Small intestine (tissue), 7 donors: ENCODE results near the gene ERC1. TPM values are rescaled to one million over a fixed set of nuclear protein-coding genes. Genes with fewer than 3 reads are reported as not detected.
"Not testable (repeated sequence)": the region's sequence is repeated elsewhere in the genome, so short reads cannot be mapped to it uniquely, and the experiment has no call there.

Experiments used
- DNase-seq, 2 donors: peaks; one replicate each; pipeline versions ENCODE4 v3.0.0 to v3.0.0-alpha.2; 2013
- FAIRE-seq: peaks from 2 replicates; lab custom pipeline; 2012; peaks lifted over from hg19 to GRCh38; lab: Jason Lieb, UNC
- H3K27ac ChIP-seq, 3 donors: one replicate each; pipeline ENCODE4 v1.5.1; 2013; ENCODE audit warnings: low read length in 2 of 3, mild to moderate bottlenecking in 2 of 3, control low read depth in 1 of 3, inconsistent platforms in 1 of 3, low read depth in 1 of 3, moderate library complexity in 1 of 3
- H3K27me3 ChIP-seq, 3 donors: one replicate each; pipeline ENCODE4 v1.6.1; 2013; ENCODE audit warnings: low read length in 3 of 3, inconsistent platforms in 1 of 3; ENCODE audit not compliant: control insufficient read depth in 3 of 3, insufficient read depth in 3 of 3
- H3K36me3 ChIP-seq, 3 donors: one replicate each; pipeline ENCODE4 v1.6.1; 2013; ENCODE audit warnings: low read length in 3 of 3, inconsistent platforms in 1 of 3, low read depth in 1 of 3, mild to moderate bottlenecking in 1 of 3, moderate library complexity in 1 of 3; ENCODE audit not compliant: control insufficient read depth in 3 of 3, insufficient read depth in 2 of 3
- H3K4me1 ChIP-seq, 3 donors: one replicate each; pipeline ENCODE4 v1.6.1; 2013; ENCODE audit warnings: low read length in 2 of 3, inconsistent platforms in 1 of 3, low read depth in 1 of 3, mild to moderate bottlenecking in 1 of 3, moderate library complexity in 1 of 3; ENCODE audit not compliant: control insufficient read depth in 3 of 3, insufficient read depth in 2 of 3
- H3K4me3 ChIP-seq, 3 donors: one replicate each; pipeline ENCODE4 v1.5.1; 2013; ENCODE audit warnings: low read length in 3 of 3, control low read depth in 1 of 3, inconsistent platforms in 1 of 3, low read depth in 1 of 3, mild to moderate bottlenecking in 1 of 3, moderate library complexity in 1 of 3
- H3K9me3 ChIP-seq, 2 donors: one replicate each; pipeline ENCODE4 v1.6.1; 2013; ENCODE audit warnings: low read depth in 1 of 2, low read length in 1 of 2; ENCODE audit not compliant: control insufficient read depth in 2 of 2, insufficient read depth in 1 of 2
- WGBS, 3 donors: extraction: QIAGEN DNeasy Blood & Tissue Kit; methylation state at CpG; one replicate each; pipeline ENCODE4 v1.1.7; 2013; 5-methylcytosine and 5-hydroxymethylcytosine counted together
- polyA plus RNA-seq, 4 donors: library from polyadenylated mRNA; stranded (reverse) in 3 of 4; unstranded in 1 of 4; fragments of 200-250 nt in 3 of 4; fragments of 120-200 nt in 1 of 4; gene quantifications; one replicate each; pipeline versions ENCODE4 v1.2.1 to v1.2.3, GENCODE V29; 2013
- donor health status: healthy with polysubstance abuse.
- donor health status: control.
- donor health status: control.
- donor health status: Bipolar disorder and iron deficiency.
- donor health status: healthy.

ERC1 gene
- polyA plus RNA-seq, 4 donors = 1.8 to 16.7 (median 6.1) TPM

GRCh38 chr12:999736-1000135 lies 8.7 kb downstream of the ERC1 start:
- H3K9me3 ChIP-seq, H3K27me3 ChIP-seq, H3K4me3 ChIP-seq, H3K36me3 ChIP-seq, FAIRE-seq, DNase-seq, H3K27ac ChIP-seq, H3K4me1 ChIP-seq: not testable (repeated sequence)
- WGBS, 3 donors = 97% methylated on average over 7 of the region's 7 CpGs

- Histone ChIP-seq H3K36me3 (peaks cover 0 to 6% (median 0%) of the 10 kb centered on the region in 3 donors), H3K4me1 (peaks cover 0 to 6% (median 3%) of the 10 kb centered on the region in 3 donors), H3K27me3 (no peaks in the 10 kb centered on the region), H3K4me3 (no peak overlapping the region), H3K9me3 (no peaks in the 10 kb centered on the region), H3K27ac (no peak overlapping the region)
- 88 to 98% (median 95%) methylated on average over 1 to 3 of the region's 3 CpGs for WGBS, 3 donors
- DNase-seq = no peak
- FAIRE-seq = no peak
These were observed 10.5 kb downstream of the ERC1 start for GRCh38 chr12:1001507-1001906.

- DNase-seq (peak in 1 of 2 donors; percentile 6), FAIRE-seq (no peak)
- Histone ChIP-seq H3K27me3 (no peaks in the 10 kb centered on the region), H3K36me3 (peaks cover 0 to 6% (median 0%) of the 10 kb centered on the region in 3 donors), H3K9me3 (no peaks in the 10 kb centered on the region), H3K4me3 (no peak overlapping the region), H3K27ac (no peak overlapping the region), H3K4me1 (peaks cover 0 to 6% (median 0%) of the 10 kb centered on the region in 3 donors)
- 66 to 69% (median 68%) methylated on average over 3 of the region's 3 CpGs for WGBS, 3 donors
These were observed 12.7 kb downstream of the ERC1 start for GRCh38 chr12:1003600-1004271.

DNA sequence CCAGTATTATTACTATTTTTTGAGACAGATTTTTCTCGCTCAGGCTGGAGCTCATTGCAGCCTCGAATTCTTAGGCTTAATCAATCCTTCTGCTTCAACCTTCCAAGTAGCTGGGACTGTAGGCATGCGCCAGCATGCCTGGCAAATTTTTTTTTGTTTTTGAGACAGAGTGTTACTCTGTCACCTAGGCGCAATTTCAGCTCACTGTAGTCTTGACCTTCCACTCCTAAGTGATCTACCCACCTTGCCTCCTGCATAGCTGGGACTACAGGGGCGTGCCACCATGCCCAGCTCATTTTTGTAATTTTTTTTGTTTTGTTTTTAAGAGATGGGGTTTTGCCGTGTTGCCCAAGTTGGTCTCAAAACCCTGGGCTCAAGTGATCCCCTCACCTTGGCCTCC lies 15.2 kb downstream of the ERC1 start:
- 94 to 95% (median 94%) methylated on average over 6 of the region's 6 CpGs for WGBS, 3 donors
- Histone ChIP-seq H3K27me3 (no peaks in the 10 kb centered on the region), H3K27ac (no peak overlapping the region), H3K4me1 (peaks cover 0 to 6% (median 0%) of the 10 kb centered on the region in 3 donors), H3K9me3 (no peaks in the 10 kb centered on the region), H3K4me3 (no peak overlapping the region), H3K36me3 (peaks cover 0 to 4% (median 0%) of the 10 kb centered on the region in 3 donors)
- no peak for DNase-seq
- FAIRE-seq = no peak

GRCh38 chr12:1007276-1007675 lies 16.3 kb downstream of the ERC1 start:
- H3K4me3 ChIP-seq = no peak overlapping the region
- no peak overlapping the region for H3K27ac ChIP-seq
- 98 to 100% (median 100%) methylated on average over 2 of the region's 2 CpGs for WGBS, 3 donors
- no peaks in the 10 kb centered on the region for H3K9me3 ChIP-seq
- FAIRE-seq (no peak), DNase-seq (no peak)
- no peaks in the 10 kb centered on the region for H3K27me3 ChIP-seq
- peaks cover 0 to 4% (median 0%) of the 10 kb centered on the region in 3 donors for H3K36me3 ChIP-seq
- peaks cover 0 to 6% (median 0%) of the 10 kb centered on the region in 3 donors for H3K4me1 ChIP-seq

GRCh38 chr12:1007994-1008393 lies 17.0 kb downstream of the ERC1 start:
- peaks cover 0 to 6% (median 0%) of the 10 kb centered on the region in 3 donors for H3K4me1 ChIP-seq
- DNase-seq = no peak
- H3K27me3 ChIP-seq = no peaks in the 10 kb centered on the region
- WGBS, 3 donors = 85 to 90% (median 89%) methylated on average over 7 of the region's 7 CpGs
- FAIRE-seq = no peak
- peaks cover 0 to 4% (median 0%) of the 10 kb centered on the region in 3 donors for H3K36me3 ChIP-seq
- no peaks in the 10 kb centered on the region for H3K9me3 ChIP-seq
- H3K27ac ChIP-seq = no peak overlapping the region
- no peak overlapping the region for H3K4me3 ChIP-seq

DNA sequence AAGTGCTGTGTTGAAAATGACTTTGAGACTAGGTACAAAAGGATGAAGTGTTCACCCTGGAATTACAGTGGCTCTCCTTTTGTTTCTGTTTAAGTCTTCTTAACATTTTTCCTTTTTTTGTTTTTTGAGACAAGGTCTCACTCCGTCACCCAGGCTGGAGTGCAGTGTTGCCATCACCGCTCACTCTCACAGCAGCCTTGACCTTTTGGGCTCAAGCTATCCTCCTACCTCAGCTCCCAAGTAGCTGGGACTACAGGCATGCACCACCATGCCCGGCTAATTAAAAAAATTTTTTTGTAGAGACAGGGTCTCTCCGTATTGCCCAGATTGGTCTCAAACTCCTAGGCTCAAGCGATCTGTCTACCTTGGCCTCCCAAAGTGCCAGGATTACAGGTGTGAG lies 20.1 kb downstream of the ERC1 start:
- no peak overlapping the region for H3K4me3 ChIP-seq
- H3K27ac ChIP-seq = no peak overlapping the region
- no peaks in the 10 kb centered on the region for H3K4me1 ChIP-seq
- no peaks in the 10 kb centered on the region for H3K27me3 ChIP-seq
- peaks cover 0 to 4% (median 0%) of the 10 kb centered on the region in 3 donors for H3K36me3 ChIP-seq
- WGBS, 3 donors = 94 to 99% (median 99%) methylated on average over 5 of the region's 5 CpGs
- DNase-seq = no peak
- H3K9me3 ChIP-seq = no peaks in the 10 kb centered on the region
- no peak for FAIRE-seq

GRCh38 chr12:1013618-1014489 lies 22.8 kb downstream of the ERC1 start:
- Histone ChIP-seq H3K4me1 (no peaks in the 10 kb centered on the region), H3K27ac (no peak overlapping the region), H3K9me3 (no peaks in the 10 kb centered on the region), H3K4me3 (no peak overlapping the region), H3K27me3 (no peaks in the 10 kb centered on the region), H3K36me3 (peaks cover 0 to 4% (median 0%) of the 10 kb centered on the region in 3 donors)
- 84 to 91% (median 89%) methylated on average over 10 of the region's 10 CpGs for WGBS, 3 donors
- DNase-seq = no peak
- no peak for FAIRE-seq
